Skeletal muscle tissue (tissue), 4 donors: Measurements from ENCODE around the gene RPS6KC1. TPM values are rescaled to one million over a fixed set of nuclear protein-coding genes. Genes with fewer than 3 reads are reported as not detected.

Experiments used
- H3K27ac ChIP-seq: one replicate; pipeline ENCODE4 v1.7.0; 2013; ENCODE audit warnings: mild to moderate bottlenecking, low read depth, low read length, inconsistent platforms
- H3K27me3 ChIP-seq, 3 donors: one replicate each; pipeline ENCODE4 v1.7.0; 2013; ENCODE audit warnings: low read length in 3 of 3; ENCODE audit not compliant: control insufficient read depth in 3 of 3, insufficient read depth in 3 of 3
- H3K36me3 ChIP-seq, 3 donors: one replicate each; pipeline ENCODE4 v1.7.0; 2013; ENCODE audit warnings: low read length in 3 of 3; ENCODE audit not compliant: control insufficient read depth in 3 of 3, insufficient read depth in 3 of 3
- H3K4me1 ChIP-seq, 3 donors: one replicate each; pipeline ENCODE4 v1.7.0; 2013; ENCODE audit warnings: low read length in 3 of 3, mild to moderate bottlenecking in 3 of 3; ENCODE audit not compliant: control insufficient read depth in 3 of 3, insufficient read depth in 3 of 3
- H3K4me3 ChIP-seq, 3 donors: one replicate each; pipeline ENCODE4 v1.7.0; 2013; ENCODE audit warnings: low read length in 3 of 3
- H3K9ac ChIP-seq, 3 donors: one replicate each; pipeline ENCODE4 v1.7.0; 2013; ENCODE audit warnings: low read length in 3 of 3, mild to moderate bottlenecking in 3 of 3, moderate library complexity in 2 of 3, low read depth in 1 of 3
- H3K9me3 ChIP-seq, 3 donors: one replicate each; pipeline ENCODE4 v1.7.0; 2013; ENCODE audit warnings: low read length in 3 of 3; ENCODE audit not compliant: control insufficient read depth in 3 of 3
- total RNA-seq: library from RNA; depleted of rRNA; stranded (reverse); fragments of >200 nt; gene quantifications from one replicate; pipeline ENCODE4 v1.2.3, GENCODE V29; 2014
- donor health status: Osteomylitis.

RPS6KC1 gene
- total RNA-seq, 1 donor from 2014 or later = 38.1 TPM

- peaks cover 0 to 10% (median 3%) of the 10 kb centered on the region in 3 donors for H3K36me3 ChIP-seq
- H3K9ac ChIP-seq = no peak overlapping the region
- H3K9me3 ChIP-seq = no peaks in the 10 kb centered on the region
- H3K4me1 ChIP-seq = no peaks in the 10 kb centered on the region
- H3K27ac ChIP-seq = no peak overlapping the region
- H3K27me3 ChIP-seq = no peaks in the 10 kb centered on the region
- no peak overlapping the region for H3K4me3 ChIP-seq
These were observed 216.1 kb downstream of the RPS6KC1 start for GRCh38 chr1:213266983-213267772.

GRCh38 chr1:213268221-213268620, 217.2 kb downstream of the RPS6KC1 start:
- no peak overlapping the region for H3K27ac ChIP-seq
- no peak overlapping the region for H3K4me3 ChIP-seq
- peaks cover 0 to 2% (median 0%) of the 10 kb centered on the region in 3 donors for H3K4me1 ChIP-seq
- no peaks in the 10 kb centered on the region for H3K27me3 ChIP-seq
- peaks cover 0 to 5% (median 3%) of the 10 kb centered on the region in 3 donors for H3K36me3 ChIP-seq
- no peak overlapping the region for H3K9ac ChIP-seq
- H3K9me3 ChIP-seq = no peaks in the 10 kb centered on the region

GRCh38 chr1:213269829-213270228, 218.8 kb downstream of the RPS6KC1 start:
- Histone ChIP-seq H3K4me1 (peaks cover 0 to 2% (median 0%) of the 10 kb centered on the region in 3 donors), H3K36me3 (peaks cover 0 to 10% (median 0%) of the 10 kb centered on the region in 3 donors), H3K27me3 (no peaks in the 10 kb centered on the region), H3K9ac (no peak overlapping the region), H3K4me3 (no peak overlapping the region), H3K9me3 (no peaks in the 10 kb centered on the region), H3K27ac (no peak overlapping the region)

- Histone ChIP-seq H3K4me1 (peaks cover 0 to 2% (median 0%) of the 10 kb centered on the region in 3 donors), H3K4me3 (no peak overlapping the region), H3K36me3 (peaks cover 0 to 10% (median 0%) of the 10 kb centered on the region in 3 donors), H3K27me3 (no peaks in the 10 kb centered on the region), H3K9me3 (no peaks in the 10 kb centered on the region), H3K9ac (no peak overlapping the region), H3K27ac (no peak overlapping the region)
These were observed 222.5 kb downstream of the RPS6KC1 start for GRCh38 chr1:213273546-213273945.

GRCh38 chr1:213274140-213274539, 223.1 kb downstream of the RPS6KC1 start:
- peaks cover 0 to 5% (median 0%) of the 10 kb centered on the region in 3 donors for H3K36me3 ChIP-seq
- no peak overlapping the region for H3K9ac ChIP-seq
- H3K27ac ChIP-seq = no peak overlapping the region
- H3K4me1 ChIP-seq = peaks cover 0 to 2% (median 0%) of the 10 kb centered on the region in 3 donors
- H3K4me3 ChIP-seq = no peak overlapping the region
- no peaks in the 10 kb centered on the region for H3K27me3 ChIP-seq
- no peaks in the 10 kb centered on the region for H3K9me3 ChIP-seq

GRCh38 chr1:213275293-213275692, 224.3 kb downstream of the RPS6KC1 start:
- H3K9ac ChIP-seq = no peak overlapping the region
- H3K27me3 ChIP-seq = no peaks in the 10 kb centered on the region
- H3K36me3 ChIP-seq = peaks cover 0 to 5% (median 0%) of the 10 kb centered on the region in 3 donors
- H3K9me3 ChIP-seq = no peaks in the 10 kb centered on the region
- H3K4me1 ChIP-seq = peaks cover 0 to 2% (median 0%) of the 10 kb centered on the region in 3 donors
- no peak overlapping the region for H3K4me3 ChIP-seq
- H3K27ac ChIP-seq = no peak overlapping the region

GRCh38 chr1:213276236-213276635, 225.2 kb downstream of the RPS6KC1 start:
- Histone ChIP-seq H3K4me1 (peaks cover 2% of the 10 kb centered on the region in 3 donors), H3K27ac (no peak overlapping the region), H3K36me3 (peaks cover 0 to 5% (median 0%) of the 10 kb centered on the region in 3 donors), H3K4me3 (no peak overlapping the region), H3K27me3 (no peaks in the 10 kb centered on the region), H3K9ac (no peak overlapping the region), H3K9me3 (no peaks in the 10 kb centered on the region)

- H3K4me3 ChIP-seq = no peak overlapping the region
- H3K36me3 ChIP-seq = peaks cover 0 to 5% (median 0%) of the 10 kb centered on the region in 3 donors
- H3K27me3 ChIP-seq = no peaks in the 10 kb centered on the region
- H3K4me1 ChIP-seq = peaks cover 6% of the 10 kb centered on the region in 3 donors
- H3K9me3 ChIP-seq = no peaks in the 10 kb centered on the region
- H3K9ac ChIP-seq = no peak overlapping the region
- no peak overlapping the region for H3K27ac ChIP-seq
These were observed 226.0 kb downstream of the RPS6KC1 start for GRCh38 chr1:213277036-213277435.

GRCh38 chr1:213279410-213279809, 228.4 kb downstream of the RPS6KC1 start:
- no peaks in the 10 kb centered on the region for H3K9me3 ChIP-seq
- H3K36me3 ChIP-seq = no peaks in the 10 kb centered on the region
- no peaks in the 10 kb centered on the region for H3K27me3 ChIP-seq
- no peak overlapping the region for H3K27ac ChIP-seq
- H3K4me1 ChIP-seq = peaks cover 4 to 6% (median 6%) of the 10 kb centered on the region in 3 donors
- no peak overlapping the region for H3K9ac ChIP-seq
- H3K4me3 ChIP-seq = no peak overlapping the region

GRCh38 chr1:213281640-213282301, 230.7 kb downstream of the RPS6KC1 start:
- H3K4me3 ChIP-seq = peak overlapping the region in 1 of 3 donors; percentile 17
- H3K9me3 ChIP-seq = no peaks in the 10 kb centered on the region
- peaks cover 4 to 6% (median 6%) of the 10 kb centered on the region in 3 donors for H3K4me1 ChIP-seq
- H3K36me3 ChIP-seq = no peaks in the 10 kb centered on the region
- H3K9ac ChIP-seq = peak overlapping the region in 1 of 3 donors; percentile 57
- H3K27ac ChIP-seq = no peak overlapping the region
- no peaks in the 10 kb centered on the region for H3K27me3 ChIP-seq
